SU-DHL-6 (cell line): Measurements from ENCODE around the gene ST7.

Experiments
- H2AFZ ChIP-seq: fragments of 200-600 bp; sonication (generic); 2 replicates; pipeline ENCODE4 v1.6.1; 2014; ENCODE audit warnings: low read depth, mild to moderate bottlenecking, moderate library complexity, mixed read lengths, antibody characterized with exemption, low read length; ENCODE audit not compliant: severe bottlenecking
- H3F3A ChIP-seq: fragments of 200-600 bp; shearing (Covaris generic); 2 replicates; pipeline ENCODE4 v1.6.0; 2016; ENCODE audit warnings: antibody characterized with exemption, mild to moderate bottlenecking; ENCODE audit not compliant: insufficient read depth
- H3K27ac ChIP-seq: fragments of 200-600 bp; sonication (generic); 2 replicates; pipeline ENCODE4 v1.5.1; 2016; ENCODE audit warnings: low read depth, mild to moderate bottlenecking, low read length, moderate library complexity, mixed read lengths
- H3K27me3 ChIP-seq: fragments of 200-600 bp; sonication (generic), shearing (Covaris generic); 2 replicates; pipeline ENCODE4 v1.6.0; 2014; ENCODE audit warnings: mild to moderate bottlenecking, low read length
- H3K36me3 ChIP-seq: fragments of 200-600 bp; sonication (generic); 2 replicates; pipeline ENCODE4 v1.6.1; 2014; ENCODE audit warnings: mild to moderate bottlenecking, low read length, mixed read lengths
- H3K4me2 ChIP-seq: fragments of 300-600, 200-600 bp; shearing (Covaris generic), sonication (generic); 2 replicates; pipeline ENCODE4 v1.6.0; 2014; ENCODE audit warnings: low read length, low read depth, mild to moderate bottlenecking; ENCODE audit not compliant: poor library complexity, severe bottlenecking
- H3K4me3 ChIP-seq: fragments of 200-600 bp; sonication (generic); 2 replicates; pipeline ENCODE4 v1.5.1; 2014; ENCODE audit warnings: antibody characterized with exemption, low read length, mild to moderate bottlenecking, mixed read lengths; ENCODE audit not compliant: insufficient read depth, poor library complexity, severe bottlenecking
- H3K79me2 ChIP-seq: fragments of 200-600 bp; sonication (generic); 2 replicates; pipeline ENCODE4 v1.6.1; 2014; ENCODE audit warnings: mild to moderate bottlenecking, low read length, moderate library complexity; ENCODE audit not compliant: insufficient read depth
- H3K9ac ChIP-seq: fragments of 200-600 bp; sonication (generic); 2 replicates; pipeline ENCODE4 v1.7.0; 2014; ENCODE audit warnings: mild to moderate bottlenecking, low read length
- H3K9me2 ChIP-seq: fragments of 200-600 bp; sonication (generic); replicated peaks from 2 replicates; pipeline ENCODE4 v1.6.1; 2014; ENCODE audit warnings: low read length; ENCODE audit not compliant: insufficient read depth
- H3K9me3 ChIP-seq: fragments of 200-600 bp; sonication (generic); 2 replicates; pipeline ENCODE4 v1.6.1; 2014; ENCODE audit warnings: low read length, mixed read lengths; ENCODE audit not compliant: insufficient read depth
- H4K20me1 ChIP-seq: fragments of 200-600 bp; sonication (generic); 2 replicates; pipeline ENCODE4 v1.6.1; 2014; ENCODE audit warnings: low read depth, mild to moderate bottlenecking, antibody characterized with exemption, low read length, moderate library complexity, mixed read lengths
- CTCF ChIP-seq: fragments of 200-600 bp; sonication (generic); IDR thresholded peaks from one replicate; pipeline ENCODE4 v1.5.1; 2017; ENCODE audit warnings: antibody characterized with exemption, mild to moderate bottlenecking, low read length, moderate library complexity; ENCODE audit not compliant: insufficient read depth, poor library complexity, severe bottlenecking
- EZH2phosphoT487 ChIP-seq: fragments of 200-600 bp; sonication (generic), shearing (Covaris generic); conservative IDR thresholded peaks from 2 replicates; pipeline ENCODE4 v1.6.1; 2018; ENCODE audit warnings: mild to moderate bottlenecking, antibody characterized with exemption, low read length, moderate library complexity, mixed read lengths

ST7 gene

DNA sequence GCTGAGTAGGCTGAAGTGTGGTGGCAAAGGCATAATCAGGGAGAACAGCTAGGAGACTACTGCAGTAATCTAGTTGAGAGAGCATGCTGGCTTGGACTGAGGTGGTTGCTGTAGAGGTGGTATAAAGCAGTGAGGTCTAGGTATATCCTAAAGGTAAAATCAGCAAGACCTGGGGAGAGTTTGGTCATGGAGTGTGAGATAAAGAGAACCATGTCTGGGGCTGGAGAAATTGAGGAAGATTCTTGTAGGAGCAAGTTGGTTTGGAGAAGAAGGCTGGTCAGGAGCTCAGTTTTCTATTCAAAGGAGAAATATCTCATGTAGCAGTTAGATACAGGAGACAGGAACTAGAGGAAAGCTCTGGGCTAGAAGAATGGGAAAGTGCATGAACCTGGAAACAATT is 32.9 kb upstream of the ST7 start:
- Histone ChIP-seq H3K27ac (no peak overlapping the region), H3K4me2 (no peak overlapping the region), H3K4me3 (no peak overlapping the region), H3K79me2 (no peaks in the 10 kb centered on the region), H3K9ac (no peak overlapping the region), H3K9me3 (no peaks in the 10 kb centered on the region), H4K20me1 (no peaks in the 10 kb centered on the region), H3F3A (no peaks in the 10 kb centered on the region), H3K27me3 (no peaks in the 10 kb centered on the region), H2AFZ (no peak overlapping the region), H3K36me3 (peaks cover 20% of the 10 kb centered on the region), H3K9me2 (no peaks in the 10 kb centered on the region)
- TF ChIP-seq CTCF, result no peak
- no peak for TF ChIP-seq EZH2phosphoT487

DNA sequence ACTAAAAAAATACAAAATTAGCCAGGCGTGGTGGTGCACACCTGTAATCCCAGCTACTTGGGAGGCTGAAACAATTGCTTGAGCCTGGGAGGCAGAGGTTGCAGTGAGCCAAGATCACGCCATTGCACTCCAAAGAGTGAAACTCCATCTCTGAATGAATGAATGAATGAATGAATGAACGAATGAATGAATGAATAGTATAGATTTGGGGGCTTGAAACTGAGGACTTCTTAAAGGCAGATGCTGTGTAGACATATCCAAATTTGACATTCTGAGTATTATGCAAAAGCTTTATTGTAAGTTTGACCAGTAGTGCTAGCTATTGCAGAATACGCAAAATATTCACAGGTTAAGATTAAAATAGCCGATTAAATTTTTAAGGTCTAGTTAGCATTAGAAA is 30.8 kb upstream of the ST7 start:
- Histone ChIP-seq H3K9me2 (no peaks in the 10 kb centered on the region), H3F3A (no peaks in the 10 kb centered on the region)

DNA sequence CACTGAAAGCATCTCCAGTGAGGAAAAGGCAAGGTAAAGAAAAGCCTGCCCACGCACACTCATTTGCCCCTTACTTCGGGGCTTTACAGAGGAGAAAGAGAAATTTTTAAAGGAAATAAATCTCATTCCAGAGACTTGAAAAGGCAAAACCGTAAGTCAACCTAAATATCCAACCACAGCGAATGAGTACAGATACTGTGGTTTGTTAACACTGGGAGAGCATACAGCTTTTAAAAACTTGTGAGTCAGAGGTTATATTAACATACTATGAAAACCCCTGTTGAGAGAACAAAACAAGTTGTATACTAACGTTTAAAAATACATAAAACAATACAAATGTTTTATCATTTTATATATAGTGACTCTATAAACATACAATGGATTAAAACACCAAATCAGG is 28.6 kb upstream of the ST7 start:
- H3K9me2 ChIP-seq, result no peaks in the 10 kb centered on the region

More for the DNA sequence above, 30.8 kb upstream of the ST7 start:
- H3K27ac ChIP-seq, result no peak overlapping the region
- H3K9me3 ChIP-seq, result no peaks in the 10 kb centered on the region
- no peak for TF ChIP-seq CTCF
- no peak for TF ChIP-seq EZH2phosphoT487
- H3K36me3 ChIP-seq, result peaks cover 15% of the 10 kb centered on the region
- H3K79me2 ChIP-seq, result no peaks in the 10 kb centered on the region
- no peak overlapping the region for H3K9ac ChIP-seq
- no peak overlapping the region for H2AFZ ChIP-seq
- no peak overlapping the region for H3K4me2 ChIP-seq
- no peaks in the 10 kb centered on the region for H3K27me3 ChIP-seq
- H3K4me3 ChIP-seq, result no peak overlapping the region
- H4K20me1 ChIP-seq, result no peaks in the 10 kb centered on the region

More for the DNA sequence above, 28.6 kb upstream of the ST7 start:
- Histone ChIP-seq H3F3A (no peaks in the 10 kb centered on the region), H3K27me3 (no peaks in the 10 kb centered on the region), H3K9ac (no peak overlapping the region), H4K20me1 (no peaks in the 10 kb centered on the region), H3K9me3 (no peaks in the 10 kb centered on the region), H3K79me2 (no peaks in the 10 kb centered on the region), H3K27ac (no peak overlapping the region), H2AFZ (no peak overlapping the region), H3K4me3 (no peak overlapping the region), H3K4me2 (no peak overlapping the region), H3K36me3 (no peaks in the 10 kb centered on the region)
- no peak for TF ChIP-seq EZH2phosphoT487
- no peak for TF ChIP-seq CTCF
